ENCODE results near the gene GRID1. TPM values are rescaled to one million over a fixed set of nuclear protein-coding genes. Genes with fewer than 3 reads are reported as not detected.

GRID1 gene
- polyA plus RNA-seq, 1 donor (not counting 4 experiments of a cell fraction or from before 2014, with no cell fraction given) = 0.01 TPM

GRCh38 chr10:86286236-86287109 is 80.1 kb downstream of the GRID1 start:
- Histone ChIP-seq H3K4me3 (ENCODE audit: control insufficient read depth in 2 of 3, extremely low read depth in 1 of 3, insufficient read depth in 2 of 3, low read depth in 1 of 3, low read length in 3 of 3) (no peak overlapping the region), H3K36me3 (ENCODE audit: control insufficient read depth in 2 of 2, extremely low read depth in 1 of 2, insufficient read depth in 2 of 2, low read length in 2 of 2) (no peaks in the 10 kb centered on the region), H3K4me1 (ENCODE audit: control insufficient read depth, extremely low read depth, insufficient read depth, low read length) (no peaks in the 10 kb centered on the region), H3K9me1 (ENCODE audit: control insufficient read depth, extremely low read depth, insufficient read depth, low read length) (no peaks in the 10 kb centered on the region), H3K9ac (ENCODE audit: control insufficient read depth, extremely low read depth, insufficient read depth, low read length) (no peak overlapping the region), H3K27me3 (ENCODE audit: control insufficient read depth, extremely low read depth, insufficient read depth, low read length) (no peaks in the 10 kb centered on the region), H2AFZ (ENCODE audit: control insufficient read depth, low read length) (no peak overlapping the region), H3K9me3 (ENCODE audit: control insufficient read depth, low read depth, low read length) (no peaks in the 10 kb centered on the region), H4K20me1 (ENCODE audit: control insufficient read depth, extremely low read depth, insufficient read depth, low read length) (no peaks in the 10 kb centered on the region), H3K79me2 (ENCODE audit: control insufficient read depth, insufficient read depth, low read length) (no peaks in the 10 kb centered on the region), H3K4me2 (ENCODE audit: control insufficient read depth, extremely low read depth, insufficient read depth, low read depth, low read length) (no peak overlapping the region), H3K27ac (ENCODE audit: control insufficient read depth, insufficient read depth, low read length) (no peak overlapping the region)
- FAIRE-seq = no peak
- TF ChIP-seq, protein P1, sequence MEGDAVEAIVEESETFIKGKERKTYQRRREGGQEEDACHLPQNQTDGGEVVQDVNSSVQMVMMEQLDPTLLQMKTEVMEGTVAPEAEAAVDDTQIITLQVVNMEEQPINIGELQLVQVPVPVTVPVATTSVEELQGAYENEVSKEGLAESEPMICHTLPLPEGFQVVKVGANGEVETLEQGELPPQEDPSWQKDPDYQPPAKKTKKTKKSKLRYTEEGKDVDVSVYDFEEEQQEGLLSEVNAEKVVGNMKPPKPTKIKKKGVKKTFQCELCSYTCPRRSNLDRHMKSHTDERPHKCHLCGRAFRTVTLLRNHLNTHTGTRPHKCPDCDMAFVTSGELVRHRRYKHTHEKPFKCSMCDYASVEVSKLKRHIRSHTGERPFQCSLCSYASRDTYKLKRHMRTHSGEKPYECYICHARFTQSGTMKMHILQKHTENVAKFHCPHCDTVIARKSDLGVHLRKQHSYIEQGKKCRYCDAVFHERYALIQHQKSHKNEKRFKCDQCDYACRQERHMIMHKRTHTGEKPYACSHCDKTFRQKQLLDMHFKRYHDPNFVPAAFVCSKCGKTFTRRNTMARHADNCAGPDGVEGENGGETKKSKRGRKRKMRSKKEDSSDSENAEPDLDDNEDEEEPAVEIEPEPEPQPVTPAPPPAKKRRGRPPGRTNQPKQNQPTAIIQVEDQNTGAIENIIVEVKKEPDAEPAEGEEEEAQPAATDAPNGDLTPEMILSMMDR (optimal IDR thresholded peaks at IDR 0.05 in 1 of 3, IDR thresholded peaks at IDR 0.05 in 1 of 3, conservative IDR thresholded peaks at IDR 0.05 in 1 of 3; ENCODE audit: extremely low read depth in 1 of 3, insufficient read depth in 2 of 3, low read length in 3 of 3) = no peak
- no peak for TF ChIP-seq EZH2 (IDR thresholded peaks at IDR 0.05; ENCODE audit: low read length)
- DNase-seq (ENCODE audit: low read depth, low spot score) = no peak
- dilution Hi-C loops (cut with MboI; ENCODE audit: extremely low pct_ligation_motif_present, low sequenced_read_pairs) = no loop called here

- FAIRE-seq = no peak
- H4K20me1 ChIP-seq (ENCODE audit: control insufficient read depth, extremely low read depth, insufficient read depth, low read length) = no peaks in the 10 kb centered on the region
- no peak for TF ChIP-seq EZH2 (IDR thresholded peaks at IDR 0.05; ENCODE audit: low read length)
- TF ChIP-seq, protein P1 (optimal IDR thresholded peaks at IDR 0.05 in 1 of 3, IDR thresholded peaks at IDR 0.05 in 1 of 3, conservative IDR thresholded peaks at IDR 0.05 in 1 of 3; ENCODE audit: extremely low read depth in 1 of 3, insufficient read depth in 2 of 3, low read length in 3 of 3) = no peak
Measured at GRCh38 chr10:86285136-86285790, 81.3 kb downstream of the GRID1 start.

More at GRCh38 chr10:86285136-86285790, 81.3 kb downstream of the GRID1 start:
- Histone ChIP-seq H3K4me3 (ENCODE audit: control insufficient read depth in 2 of 3, extremely low read depth in 1 of 3, insufficient read depth in 2 of 3, low read depth in 1 of 3, low read length in 3 of 3) (no peak overlapping the region), H3K4me1 (ENCODE audit: control insufficient read depth, extremely low read depth, insufficient read depth, low read length) (no peaks in the 10 kb centered on the region), H3K27me3 (ENCODE audit: control insufficient read depth, extremely low read depth, insufficient read depth, low read length) (no peaks in the 10 kb centered on the region), H3K79me2 (ENCODE audit: control insufficient read depth, insufficient read depth, low read length) (no peaks in the 10 kb centered on the region), H2AFZ (ENCODE audit: control insufficient read depth, low read length) (no peak overlapping the region), H3K4me2 (ENCODE audit: control insufficient read depth, extremely low read depth, insufficient read depth, low read depth, low read length) (no peak overlapping the region), H3K9me3 (ENCODE audit: control insufficient read depth, low read depth, low read length) (no peaks in the 10 kb centered on the region), H3K36me3 (ENCODE audit: control insufficient read depth in 2 of 2, extremely low read depth in 1 of 2, insufficient read depth in 2 of 2, low read length in 2 of 2) (no peaks in the 10 kb centered on the region), H3K9ac (ENCODE audit: control insufficient read depth, extremely low read depth, insufficient read depth, low read length) (no peak overlapping the region), H3K9me1 (ENCODE audit: control insufficient read depth, extremely low read depth, insufficient read depth, low read length) (no peaks in the 10 kb centered on the region), H3K27ac (ENCODE audit: control insufficient read depth, insufficient read depth, low read length) (no peak overlapping the region)
- dilution Hi-C loops (cut with MboI; ENCODE audit: extremely low pct_ligation_motif_present, low sequenced_read_pairs) = no loop called here
- DNase-seq (ENCODE audit: low read depth, low spot score) = no peak
